B cell (primary cell): ENCODE results near the gene SUSD4. TPM values are rescaled to one million over a fixed set of nuclear protein-coding genes. Genes with fewer than 3 reads are reported as not detected.

Source experiments
- ATAC-seq: fragments of 200-7000 bp; cut with Tn5 transposase; one replicate; pipeline ENCODE4 v1.10.0; 2021; ENCODE audit warnings: low read depth, mild to moderate bottlenecking, moderate number of reproducible peaks, moderate library complexity
- CTCF ChIA-PET: fragments of 350-600 bp; sonication (Branson Sonifier 250); formaldehyde crosslinking; loops from one replicate; lab custom pipeline; 2021; ENCODE audit warnings: antibody characterized with exemption, inconsistent platforms; lab: Charles Lee
- POLR2A ChIA-PET: fragments of 350-600 bp; sonication (Branson Sonifier 250); formaldehyde crosslinking; loops from one replicate; lab custom pipeline; 2021; ENCODE audit warnings: antibody characterized with exemption; lab: Charles Lee
- DNase-seq: peaks from one replicate; pipeline ENCODE4 v3.0.0; 2013
- H2AFZ ChIP-seq: 2 replicates; pipeline ENCODE4 v1.6.1; 2012; ENCODE audit warnings: mild to moderate bottlenecking, low read depth, low read length; ENCODE audit not compliant: insufficient read depth, poor library complexity, severe bottlenecking
- H3K27ac ChIP-seq, 2 donors: 1 replicate in 1 of 2; 2 replicates in 1 of 2; pipeline ENCODE4 v1.5.1; 2012 to 2013; ENCODE audit warnings: low read length in 2 of 2, mild to moderate bottlenecking in 2 of 2, moderate library complexity in 1 of 2
- H3K27me3 ChIP-seq, 4 experiments: fragments of 200-600 bp in 1 of 4; sonication (generic) in 1 of 4; replicated peaks in 1 of 4; 1 replicate in 2 of 4; 2 replicates in 2 of 4; pipeline versions ENCODE4 v1.6.1 to v1.7.0; 2013 to 2016; ENCODE audit warnings: low read length in 3 of 4, mild to moderate bottlenecking in 2 of 4, mixed read lengths in 1 of 4, moderate library complexity in 1 of 4; ENCODE audit not compliant: insufficient read depth in 4 of 4, control insufficient read depth in 3 of 4; ENCODE audit errors: control extremely low read depth in 1 of 4
- H3K36me3 ChIP-seq, 2 experiments: replicated peaks in 1 of 2; 1 replicate in 1 of 2; 2 replicates in 1 of 2; pipeline versions ENCODE4 v1.6.1 to v1.7.1; 2013; ENCODE audit warnings: low read length in 1 of 2; ENCODE audit not compliant: insufficient read depth in 2 of 2, control insufficient read depth in 1 of 2; ENCODE audit errors: control extremely low read depth in 1 of 2, extremely low read depth in 1 of 2
- H3K4me1 ChIP-seq, 2 donors: fragments of 200-600 bp in 1 of 2; sonication (generic) in 1 of 2; 1 replicate in 1 of 2; 2 replicates in 1 of 2; pipeline versions ENCODE4 v1.5.1 to v1.6.1; 2013 to 2017; ENCODE audit warnings: low read length in 2 of 2; ENCODE audit not compliant: control insufficient read depth in 2 of 2, insufficient read depth in 2 of 2
- H3K4me2 ChIP-seq: replicated peaks from 2 replicates; pipeline ENCODE3; 2012; ENCODE audit warnings: mild to moderate bottlenecking, low read depth, low read length; ENCODE audit not compliant: poor library complexity, severe bottlenecking
- H3K4me3 ChIP-seq, 5 experiments: fragments of 200-600 bp in 1 of 5; sonication (generic) in 1 of 5; 1 replicate in 3 of 5; 2 replicates in 2 of 5; pipeline versions ENCODE4 v1.5.1 to v1.7.0; 2011 to 2016; ENCODE audit warnings: low read length in 4 of 5, mild to moderate bottlenecking in 4 of 5, low read depth in 2 of 5, control low read depth in 1 of 5, moderate library complexity in 1 of 5; ENCODE audit not compliant: insufficient read depth in 1 of 5; ENCODE audit errors: control extremely low read depth in 1 of 5, extremely low read depth in 1 of 5
- H3K79me2 ChIP-seq: fragments of 200-600 bp; sonication (generic); one replicate; pipeline ENCODE4 v1.6.0; 2016; ENCODE audit warnings: low read length; ENCODE audit not compliant: control insufficient read depth, insufficient read depth
- H3K9ac ChIP-seq: fragments of 200-600 bp; sonication (generic); 2 replicates; pipeline ENCODE4 v1.6.1; 2017; ENCODE audit warnings: mild to moderate bottlenecking, low read length, moderate library complexity
- H3K9me3 ChIP-seq, 3 donors: one replicate each; pipeline versions ENCODE4 v1.6.1 to v1.7.1; 2013; ENCODE audit warnings: low read length in 2 of 3; ENCODE audit not compliant: control insufficient read depth in 2 of 3, insufficient read depth in 1 of 3; ENCODE audit errors: control extremely low read depth in 1 of 3
- H4K20me1 ChIP-seq: 2 replicates; pipeline ENCODE4 v1.6.0; 2012; ENCODE audit warnings: mild to moderate bottlenecking, low read length; ENCODE audit not compliant: insufficient read depth, control insufficient read depth, poor library complexity, severe bottlenecking
- H3K27ac Mint-ChIP-seq: one replicate; pipeline ENCODE4 v1.8.0; 2021; ENCODE audit warnings: mixed read lengths
- H3K27me3 Mint-ChIP-seq: one replicate; pipeline ENCODE4 v1.8.0; 2021; ENCODE audit warnings: mixed read lengths
- H3K4me1 Mint-ChIP-seq: one replicate; pipeline ENCODE4 v1.8.0; 2021; ENCODE audit warnings: mixed read lengths
- H3K4me3 Mint-ChIP-seq: one replicate; pipeline ENCODE4 v1.8.0; 2021; ENCODE audit warnings: mixed read lengths
- H3K9me3 Mint-ChIP-seq: one replicate; pipeline ENCODE4 v1.8.0; 2022; ENCODE audit warnings: mixed read lengths; ENCODE audit not compliant: insufficient read depth
- CTCF ChIP-seq: fragments of 200-600 bp; IDR thresholded peaks from one replicate; pipeline ENCODE4 v1.8.0; 2022; ENCODE audit warnings: antibody characterized with exemption, mild to moderate bottlenecking
- EZH2 ChIP-seq: IDR thresholded peaks from 2 replicates; pipeline ENCODE4 v1.6.1; 2012; ENCODE audit warnings: borderline replicate concordance, low read depth, mild to moderate bottlenecking, moderate library complexity, low read length; ENCODE audit not compliant: insufficient read depth, poor library complexity, severe bottlenecking
- WGBS: methylation state at CpG from one replicate; pipeline ENCODE4 v1.1.5; 2013; ENCODE audit warnings: missing lambda C conversion rate; ENCODE audit not compliant: insufficient coverage; 5-methylcytosine and 5-hydroxymethylcytosine counted together
- intact Hi-C: fragments of 100-400 bp; cut with micrococcal nuclease; formaldehyde crosslinking; loops from one replicate; pipeline ENCODE4 v1.10.0; 2022
- polyA plus RNA-seq: library from polyadenylated mRNA; depleted of rRNA; stranded (reverse); fragments of >200 nt; gene quantifications from 2 replicates; pipeline ENCODE4 v1.2.3, GENCODE V29; 2012
- total RNA-seq, 2 donors: library from RNA; stranded (reverse); fragments of 120-200 nt in 1 of 2; gene quantifications; 1 replicate in 1 of 2; 2 replicates in 1 of 2; pipeline versions ENCODE4 v1.2.3 to v1.2.4, GENCODE V29; 2013 to 2022

Gene SUSD4
- total and polyA plus RNA-seq, 2 donors (not counting 1 experiment from before 2014, with no cell fraction given): 0.13 TPM; not detected in 1

- Mint-ChIP-seq H3K9me3 (no peaks in the 10 kb centered on the region), H3K27ac (no peak overlapping the region), H3K4me3 (peak overlapping the region; percentile 77), H3K27me3 (peaks cover 49% of the 10 kb centered on the region), H3K4me1 (peaks cover 15% of the 10 kb centered on the region)
- Histone ChIP-seq H3K27ac (no peak overlapping the region), H3K9ac (peak overlapping the region; percentile 45), H4K20me1 (no peaks in the 10 kb centered on the region), H3K27me3 (peaks cover 0 to 42% (median 13%) of the 10 kb centered on the region in 4 experiments), H2AFZ (peak overlapping the region; percentile 54), H3K79me2 (no peaks in the 10 kb centered on the region), H3K36me3 (no peaks in the 10 kb centered on the region), H3K4me1 (peaks cover 15 to 18% of the 10 kb centered on the region in 2 donors), H3K9me3 (peaks cover 0 to 10% (median 0%) of the 10 kb centered on the region in 3 donors), H3K4me3 (peak overlapping the region in 3 of 5 experiments; percentile 25 to 30 (median 29)), H3K4me2 (peak overlapping the region; percentile 77)
- intact Hi-C loops: no loop called here
- ChIA-PET POLR2A (no interaction called here), CTCF (no interaction called here)
- WGBS: 1% methylated on average over 49 of the region's 55 CpGs
- ATAC-seq (no peak), DNase-seq (no peak)
- TF ChIP-seq CTCF (no peak), EZH2 (no peak)
These were observed 858 bp upstream of the SUSD4 start for GRCh38 chr1:223364685-223365382.
